GM12891 (cell line): Measurements from ENCODE around the gene MYO1C.

Experiments used
- PAX5 ChIP-seq: IDR thresholded peaks from 2 replicates; pipeline ENCODE4 v1.6.1; 2011; ENCODE audit warnings: low read length, moderate library complexity, mild to moderate bottlenecking; ENCODE audit not compliant: insufficient read depth, severe bottlenecking
- POLR2A ChIP-seq: IDR thresholded peaks from 2 replicates; pipeline ENCODE4 v1.6.1; 2011; ENCODE audit warnings: low read depth, low read length, control low read depth
- POLR2AphosphoS5 ChIP-seq: IDR thresholded peaks from 2 replicates; pipeline ENCODE4 v1.6.1; 2011; ENCODE audit warnings: low read depth, low read length, control low read depth
- SPI1 ChIP-seq: IDR thresholded peaks from 2 replicates; pipeline ENCODE4 v1.6.1; 2011; ENCODE audit warnings: low read depth, low read length, control low read depth
- TAF1 ChIP-seq: IDR thresholded peaks from 2 replicates; pipeline ENCODE4 v1.6.1; 2011; ENCODE audit warnings: low read depth, low read length, control low read depth

- TF ChIP-seq SPI1 (no peak), POLR2AphosphoS5 (no peak), POLR2A (no peak), PAX5 (no peak), TAF1 (no peak)
Observed at GRCh38 chr17:1414634-1415033, 77.9 kb downstream of the MYO1C start.
